Measurements from ENCODE around the gene INTS11.

INTS11 gene

GRCh38 chr1:1282998-1283397 lies 41.5 kb downstream of the INTS11 start:
- Histone ChIP-seq H3K36me3 (ENCODE audit: control insufficient read depth, low read length) (no peaks in the 10 kb centered on the region), H3K9me2 (replicated peaks; ENCODE audit: control insufficient read depth, low read length) (no peaks in the 10 kb centered on the region), H3K4me1 (ENCODE audit: control insufficient read depth, low read length) (no peaks in the 10 kb centered on the region), H3K79me2 (ENCODE audit: control insufficient read depth, low read length) (no peaks in the 10 kb centered on the region), H3F3A (ENCODE audit: control insufficient read depth, insufficient read depth) (no peaks in the 10 kb centered on the region), H3K9me3 (ENCODE audit: control insufficient read depth, insufficient read depth, low read length) (no peaks in the 10 kb centered on the region; the same call in 1 of the 2 replicates), H3K27me3 (ENCODE audit: control insufficient read depth, low read length) (no peaks in the 10 kb centered on the region), H4K20me1 (ENCODE audit: control insufficient read depth, insufficient read depth, low read depth, low read length) (no peaks in the 10 kb centered on the region), H3K4me3 (ENCODE audit: low read length) (no peak overlapping the region), H3K27ac (ENCODE audit: low read depth, low read length) (no peak overlapping the region), H3K4me2 (ENCODE audit: low read length) (no peak overlapping the region)
- TF ChIP-seq EZH2phosphoT487 (IDR thresholded peaks at IDR 0.05; ENCODE audit: borderline replicate concordance, low read length) = no peak
- no peak for TF ChIP-seq CTCF (IDR thresholded peaks at IDR 0.05; ENCODE audit: low read depth, low read length, poor library complexity, severe bottlenecking)

GRCh38 chr1:1281533-1282321 lies 42.7 kb downstream of the INTS11 start:
- no peak overlapping the region for H3K4me2 ChIP-seq (ENCODE audit: low read length)
- H3K4me3 ChIP-seq (ENCODE audit: low read length) = no peak overlapping the region
- H3K4me1 ChIP-seq (ENCODE audit: control insufficient read depth, low read length) = no peaks in the 10 kb centered on the region
- H3F3A ChIP-seq (ENCODE audit: control insufficient read depth, insufficient read depth) = no peaks in the 10 kb centered on the region
- TF ChIP-seq EZH2phosphoT487 (IDR thresholded peaks at IDR 0.05; ENCODE audit: borderline replicate concordance, low read length) (no peak), CTCF (IDR thresholded peaks at IDR 0.05; ENCODE audit: low read depth, low read length, poor library complexity, severe bottlenecking) (no peak)
- H3K79me2 ChIP-seq (ENCODE audit: control insufficient read depth, low read length) = no peaks in the 10 kb centered on the region
- no peak overlapping the region for H3K27ac ChIP-seq (ENCODE audit: low read depth, low read length)
- H4K20me1 ChIP-seq (ENCODE audit: control insufficient read depth, insufficient read depth, low read depth, low read length) = no peaks in the 10 kb centered on the region
- H3K9me2 ChIP-seq (replicated peaks; ENCODE audit: control insufficient read depth, low read length) = no peaks in the 10 kb centered on the region
- no peaks in the 10 kb centered on the region for H3K36me3 ChIP-seq (ENCODE audit: control insufficient read depth, low read length)
- no peaks in the 10 kb centered on the region for H3K27me3 ChIP-seq (ENCODE audit: control insufficient read depth, low read length)
- no peaks in the 10 kb centered on the region for H3K9me3 ChIP-seq (ENCODE audit: control insufficient read depth, insufficient read depth, low read length)

DNA sequence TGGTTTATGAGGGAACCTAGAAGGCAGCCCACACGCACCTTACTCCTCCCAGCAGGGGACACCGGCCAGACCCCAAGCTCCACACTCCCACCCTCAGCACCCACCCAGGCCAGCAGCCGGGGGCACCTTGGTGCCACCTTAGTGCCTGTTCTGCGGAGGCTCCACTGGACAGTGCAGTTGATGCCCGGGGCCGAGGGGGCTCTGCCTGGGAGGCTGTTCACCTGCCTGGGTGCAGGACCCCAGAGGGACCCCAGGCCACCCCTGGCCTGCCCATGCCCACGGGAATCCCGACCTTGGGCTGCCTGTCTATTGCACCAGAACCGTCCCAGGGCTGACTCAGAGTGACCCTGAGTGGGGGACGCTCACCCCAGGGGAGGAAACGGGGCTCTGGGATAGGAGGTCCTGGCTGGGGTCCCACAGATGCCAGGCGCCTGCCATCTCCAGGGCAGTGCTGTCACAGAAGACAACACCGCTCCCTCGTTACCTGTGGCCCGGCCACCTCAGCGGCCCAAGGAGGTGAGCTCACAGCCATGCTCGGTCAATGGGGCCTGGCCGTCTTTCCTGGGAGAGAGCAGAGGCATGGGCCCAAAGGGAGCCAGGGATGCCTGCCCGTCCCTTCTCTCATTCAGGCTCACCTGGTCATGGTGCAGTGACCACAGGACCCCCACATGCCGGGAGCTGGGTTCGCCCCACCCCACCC lies 43.5 kb downstream of the INTS11 start:
- Histone ChIP-seq H3K4me3 (ENCODE audit: low read length) (no peak overlapping the region), H3K27me3 (ENCODE audit: control insufficient read depth, low read length) (no peaks in the 10 kb centered on the region), H3K4me2 (ENCODE audit: low read length) (no peak overlapping the region), H3K4me1 (ENCODE audit: control insufficient read depth, low read length) (no peaks in the 10 kb centered on the region), H3K9me3 (ENCODE audit: control insufficient read depth, insufficient read depth, low read length) (no peaks in the 10 kb centered on the region), H3F3A (ENCODE audit: control insufficient read depth, insufficient read depth) (no peaks in the 10 kb centered on the region), H3K79me2 (ENCODE audit: control insufficient read depth, low read length) (no peaks in the 10 kb centered on the region), H4K20me1 (ENCODE audit: control insufficient read depth, insufficient read depth, low read depth, low read length) (no peaks in the 10 kb centered on the region), H3K36me3 (ENCODE audit: control insufficient read depth, low read length) (no peaks in the 10 kb centered on the region), H3K27ac (ENCODE audit: low read depth, low read length) (no peak overlapping the region), H3K9me2 (replicated peaks; ENCODE audit: control insufficient read depth, low read length) (no peaks in the 10 kb centered on the region)
- TF ChIP-seq CTCF (IDR thresholded peaks at IDR 0.05; ENCODE audit: low read depth, low read length, poor library complexity, severe bottlenecking) (no peak), EZH2phosphoT487 (IDR thresholded peaks at IDR 0.05; ENCODE audit: borderline replicate concordance, low read length) (no peak)
